Gastrocnemius medialis (tissue), 4 donors: ENCODE results near the gene SLTM. TPM values are rescaled to one million over a fixed set of nuclear protein-coding genes. Genes with fewer than 3 reads are reported as not detected.

Source experiments
- ATAC-seq, 2 donors: fragments of 150-250 bp; one replicate each; pipeline ENCODE4 v1.9.1; 2016
- DNase-seq, 2 donors: peaks; one replicate each; pipeline ENCODE4 v3.0.0-alpha.2; 2019
- H3K27ac ChIP-seq, 4 donors: fragments of 200-600 bp; sonication (generic); 1 replicate in 1 of 4; 2 replicates in 3 of 4; pipeline ENCODE4 v1.5.1; 2016 to 2018; ENCODE audit warnings: mild to moderate bottlenecking in 2 of 4, moderate library complexity in 1 of 4
- H3K27me3 ChIP-seq, 3 donors: fragments of 200-600 bp; sonication (generic) in 2 of 3; 1 replicate in 1 of 3; 2 replicates in 2 of 3; pipeline versions ENCODE4 v1.5.1 to v1.6.0; 2016 to 2019; ENCODE audit warnings: mild to moderate bottlenecking in 1 of 3, moderate library complexity in 1 of 3
- H3K36me3 ChIP-seq, 2 donors: fragments of 200-600 bp; sonication (generic) in 1 of 2; one replicate each; pipeline ENCODE4 v1.5.1; 2017 to 2018
- H3K4me1 ChIP-seq, 2 donors: fragments of 200-600 bp; sonication (generic) in 1 of 2; one replicate each; pipeline ENCODE4 v1.5.1; 2016 to 2017; ENCODE audit warnings: mild to moderate bottlenecking in 2 of 2
- H3K4me3 ChIP-seq, 4 donors: fragments of 200-600 bp; sonication (generic) in 3 of 4; 1 replicate in 1 of 4; 2 replicates in 3 of 4; pipeline ENCODE4 v1.5.1; 2016 to 2019; ENCODE audit warnings: mild to moderate bottlenecking in 2 of 4
- H3K9me3 ChIP-seq, 3 donors: fragments of 200-600 bp; sonication (generic) in 2 of 3; 1 replicate in 1 of 3; 2 replicates in 2 of 3; pipeline ENCODE4 v1.5.1; 2016 to 2019
- POLR2A ChIP-seq, 2 donors: fragments of 450-650 bp; IDR thresholded peaks; one replicate each; pipeline ENCODE4 v1.6.1; 2017; ENCODE audit warnings: antibody characterized with exemption in 2 of 2, mild to moderate bottlenecking in 2 of 2, moderate library complexity in 2 of 2
- in situ Hi-C, 4 donors: fragments of 200-750 bp; cut with MboI; loops; one replicate each; pipeline versions ENCODE4 v1.15.0 to v1.8.0; 2017; ENCODE audit warnings: low sequenced_read_pairs in 4 of 4
- intact Hi-C: fragments of 100-400 bp; cut with DNase I; formaldehyde crosslinking; loops from one replicate; pipeline ENCODE4 v1.15.1; 2023; ENCODE audit warnings: low total_unique reads
- total RNA-seq, 4 donors: library from RNA; depleted of rRNA; stranded (reverse); fragments of >200 nt; gene quantifications; one replicate each; pipeline versions ENCODE4 v1.1.0 to v1.2.3, GENCODE V29; 2016
- TF ChIP-seq, protein P1 (sequence below), 5 experiments: fragments of 450-650 bp in 3 of 5; fragments of 200-600 bp in 2 of 5; sonication (generic) in 2 of 5; IDR thresholded peaks in 4 of 5; conservative IDR thresholded peaks in 1 of 5; 1 replicate in 4 of 5; 2 replicates in 1 of 5; pipeline ENCODE4 v1.5.1; 2016 to 2019; ENCODE audit warnings: antibody characterized with exemption in 5 of 5, mild to moderate bottlenecking in 3 of 5, moderate library complexity in 3 of 5

The SLTM gene
- total RNA-seq, 4 donors from 2014 or later, result 46.5 to 76.2 (median 60.9) TPM

DNA sequence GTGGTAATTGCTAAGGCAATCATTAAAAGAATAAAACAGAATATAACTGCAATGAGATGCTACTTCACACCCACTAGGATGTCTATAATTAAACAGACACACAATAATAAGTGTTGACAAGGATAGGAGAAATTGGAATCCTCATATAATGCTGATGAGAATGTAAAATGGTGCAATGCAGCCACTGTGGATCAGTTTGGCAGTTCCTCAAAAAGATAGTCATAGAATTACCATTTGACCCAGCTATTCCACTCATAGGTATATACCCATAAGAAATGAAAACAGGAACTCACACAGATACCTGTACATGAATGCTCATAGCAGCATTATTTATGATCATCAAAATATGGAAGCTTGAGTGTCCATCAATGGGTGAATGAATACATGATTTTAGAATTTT, 44.4 kb upstream of the SLTM start:
- TF ChIP-seq, protein P1, sequence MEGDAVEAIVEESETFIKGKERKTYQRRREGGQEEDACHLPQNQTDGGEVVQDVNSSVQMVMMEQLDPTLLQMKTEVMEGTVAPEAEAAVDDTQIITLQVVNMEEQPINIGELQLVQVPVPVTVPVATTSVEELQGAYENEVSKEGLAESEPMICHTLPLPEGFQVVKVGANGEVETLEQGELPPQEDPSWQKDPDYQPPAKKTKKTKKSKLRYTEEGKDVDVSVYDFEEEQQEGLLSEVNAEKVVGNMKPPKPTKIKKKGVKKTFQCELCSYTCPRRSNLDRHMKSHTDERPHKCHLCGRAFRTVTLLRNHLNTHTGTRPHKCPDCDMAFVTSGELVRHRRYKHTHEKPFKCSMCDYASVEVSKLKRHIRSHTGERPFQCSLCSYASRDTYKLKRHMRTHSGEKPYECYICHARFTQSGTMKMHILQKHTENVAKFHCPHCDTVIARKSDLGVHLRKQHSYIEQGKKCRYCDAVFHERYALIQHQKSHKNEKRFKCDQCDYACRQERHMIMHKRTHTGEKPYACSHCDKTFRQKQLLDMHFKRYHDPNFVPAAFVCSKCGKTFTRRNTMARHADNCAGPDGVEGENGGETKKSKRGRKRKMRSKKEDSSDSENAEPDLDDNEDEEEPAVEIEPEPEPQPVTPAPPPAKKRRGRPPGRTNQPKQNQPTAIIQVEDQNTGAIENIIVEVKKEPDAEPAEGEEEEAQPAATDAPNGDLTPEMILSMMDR (IDR thresholded peaks at IDR 0.05 in 4 of 5, conservative IDR thresholded peaks at IDR 0.05 in 1 of 5), result no peak
- no peak for TF ChIP-seq POLR2A (IDR thresholded peaks at IDR 0.05)
- no peaks in the 10 kb centered on the region for H3K36me3 ChIP-seq
- no peaks in the 10 kb centered on the region for H3K27me3 ChIP-seq
- in situ Hi-C loops, result loop anchor here in 1 of 4 donors (10.0 kb wide), 1 partner anchor 517 kb away; no protein-coding TSS in a partner anchor
- no peaks in the 10 kb centered on the region for H3K9me3 ChIP-seq
- no peak overlapping the region for H3K27ac ChIP-seq
- no peak for ATAC-seq
- no peak for DNase-seq
- H3K4me3 ChIP-seq, result no peak overlapping the region
- H3K4me1 ChIP-seq, result no peaks in the 10 kb centered on the region
- intact Hi-C loops, result no loop called here

DNA sequence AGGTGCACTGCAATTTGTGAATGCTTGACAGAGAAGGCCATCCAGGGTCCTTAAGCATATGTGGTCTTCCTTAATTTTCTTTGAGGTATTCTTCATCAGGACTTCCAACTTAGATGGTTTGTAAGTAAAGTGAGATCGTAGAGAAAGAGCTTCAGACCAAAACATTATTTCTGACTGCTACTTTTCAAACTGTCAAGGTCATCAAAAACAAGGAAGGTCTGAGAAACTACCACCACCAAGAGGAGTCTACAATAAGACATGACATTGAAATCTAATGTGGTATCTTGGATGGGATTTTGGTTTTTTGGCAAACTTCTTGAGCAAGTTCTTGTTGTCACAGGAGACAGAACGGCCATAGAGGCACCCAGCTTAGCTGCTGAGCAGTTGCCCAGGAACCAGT, 34.0 kb upstream of the SLTM start:
- DNase-seq (no peak), ATAC-seq (no peak)
- no peak for TF ChIP-seq POLR2A (IDR thresholded peaks at IDR 0.05)
- TF ChIP-seq, protein P1 (IDR thresholded peaks at IDR 0.05 in 4 of 5, conservative IDR thresholded peaks at IDR 0.05 in 1 of 5), result no peak
- no peak overlapping the region for H3K4me3 ChIP-seq
- no peak overlapping the region for H3K27ac ChIP-seq
- no peaks in the 10 kb centered on the region for H3K9me3 ChIP-seq
- intact Hi-C loops, result no loop called here
- in situ Hi-C loops, result no loop called here
- no peaks in the 10 kb centered on the region for H3K27me3 ChIP-seq
- no peaks in the 10 kb centered on the region for H3K36me3 ChIP-seq
- H3K4me1 ChIP-seq, result no peaks in the 10 kb centered on the region

DNA sequence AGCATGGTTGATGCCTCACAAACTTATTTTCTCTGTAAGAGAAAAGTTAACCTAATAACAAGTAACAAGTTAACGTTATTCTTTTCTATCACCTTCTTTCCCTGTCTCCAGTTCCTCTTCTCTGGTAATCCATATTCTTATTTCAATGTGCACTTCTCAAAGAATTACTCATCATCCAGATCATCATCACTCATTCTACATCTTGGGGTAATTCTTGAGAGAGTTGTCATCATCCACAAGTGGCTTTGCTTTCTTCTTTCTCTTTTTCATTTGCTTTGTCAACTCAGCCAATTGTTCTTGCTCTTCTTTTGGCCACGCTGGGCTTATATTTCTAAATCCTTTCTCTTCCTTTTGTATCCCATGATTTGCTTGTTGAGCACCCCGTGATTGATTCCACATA, 33.2 kb upstream of the SLTM start:
- H3K9me3 ChIP-seq, result no peaks in the 10 kb centered on the region
- ATAC-seq (no peak), DNase-seq (no peak)
- in situ Hi-C loops (no loop called here), intact Hi-C loops (no loop called here)
- no peaks in the 10 kb centered on the region for H3K36me3 ChIP-seq
- H3K27ac ChIP-seq, result no peak overlapping the region
- H3K4me1 ChIP-seq, result no peaks in the 10 kb centered on the region
- TF ChIP-seq POLR2A (IDR thresholded peaks at IDR 0.05), result no peak
- TF ChIP-seq, protein P1 (IDR thresholded peaks at IDR 0.05 in 4 of 5, conservative IDR thresholded peaks at IDR 0.05 in 1 of 5), result no peak
- H3K4me3 ChIP-seq, result no peak overlapping the region
- no peaks in the 10 kb centered on the region for H3K27me3 ChIP-seq

DNA sequence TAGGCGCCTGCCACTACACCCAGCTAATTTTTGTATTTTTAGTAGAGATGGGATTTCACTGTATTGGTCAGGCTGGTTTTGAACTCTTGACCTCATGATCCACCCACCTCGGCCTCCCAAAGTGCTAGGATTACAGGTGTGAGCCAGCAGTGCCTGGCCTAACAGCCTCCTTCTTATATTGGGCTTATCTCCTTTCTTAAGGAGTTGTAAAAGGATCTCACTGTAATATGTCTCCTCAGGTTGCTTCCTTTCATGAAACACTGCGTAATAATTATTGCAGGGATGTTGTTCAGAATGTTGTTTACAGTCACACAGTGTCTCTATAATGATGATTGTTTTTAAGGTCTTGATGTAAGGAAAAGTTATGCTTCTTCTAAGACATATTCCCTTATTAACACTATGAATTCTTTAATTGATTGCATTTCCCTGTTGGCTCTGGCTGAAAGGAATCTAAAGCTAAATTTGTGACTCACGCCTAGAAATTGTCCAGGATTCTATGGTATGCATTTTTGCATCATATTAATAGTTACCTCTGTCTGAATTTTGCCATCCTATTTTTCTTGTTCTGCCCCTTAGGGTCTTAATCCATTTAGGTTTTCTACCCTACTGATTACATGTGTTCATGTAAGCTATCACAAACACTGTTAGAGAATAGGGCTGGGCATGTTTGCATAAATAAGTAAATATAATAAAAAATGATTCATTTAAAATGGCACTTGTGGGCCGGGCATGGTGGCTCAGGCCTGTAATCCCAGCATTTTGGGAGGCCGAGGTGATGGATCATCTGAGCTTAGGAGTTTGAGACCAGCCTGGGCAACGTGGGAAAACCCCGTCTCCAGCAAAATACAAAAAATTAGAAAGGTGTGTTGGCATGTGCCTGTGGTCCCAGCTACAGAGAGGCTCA, 29.4 kb upstream of the SLTM start:
- TF ChIP-seq, protein P1 (IDR thresholded peaks at IDR 0.05 in 4 of 5, conservative IDR thresholded peaks at IDR 0.05 in 1 of 5), result no peak
- TF ChIP-seq POLR2A (IDR thresholded peaks at IDR 0.05), result no peak
- no peaks in the 10 kb centered on the region for H3K36me3 ChIP-seq
- H3K27me3 ChIP-seq, result no peaks in the 10 kb centered on the region
- H3K4me3 ChIP-seq, result no peak overlapping the region
- DNase-seq, result no peak
- H3K9me3 ChIP-seq, result no peaks in the 10 kb centered on the region
- ATAC-seq, result no peak
- in situ Hi-C loops, result no loop called here
- no peak overlapping the region for H3K27ac ChIP-seq
- intact Hi-C loops, result no loop called here
- H3K4me1 ChIP-seq, result no peaks in the 10 kb centered on the region
